Esophagus squamous epithelium (tissue), 4 donors: ENCODE data around the gene MAP4K1.
A peak's percentile ranks its signal among the peaks of the same experiment; 100 is the strongest.

Experiments
- CTCF ChIP-seq, 6 experiments: fragments of 450-650 bp in 4 of 6; fragments of 200-600 bp in 2 of 6; sonication (generic) in 2 of 6; IDR thresholded peaks; one replicate each; pipeline ENCODE4 v1.5.1; 2016 to 2019; ENCODE audit warnings: antibody characterized with exemption in 6 of 6, mild to moderate bottlenecking in 4 of 6, moderate library complexity in 4 of 6
- POLR2A ChIP-seq, 4 donors: fragments of 450-650 bp; IDR thresholded peaks; one replicate each; pipeline ENCODE4 v1.6.1; 2017; ENCODE audit warnings: antibody characterized with exemption in 4 of 4, mild to moderate bottlenecking in 4 of 4, moderate library complexity in 3 of 4

DNA sequence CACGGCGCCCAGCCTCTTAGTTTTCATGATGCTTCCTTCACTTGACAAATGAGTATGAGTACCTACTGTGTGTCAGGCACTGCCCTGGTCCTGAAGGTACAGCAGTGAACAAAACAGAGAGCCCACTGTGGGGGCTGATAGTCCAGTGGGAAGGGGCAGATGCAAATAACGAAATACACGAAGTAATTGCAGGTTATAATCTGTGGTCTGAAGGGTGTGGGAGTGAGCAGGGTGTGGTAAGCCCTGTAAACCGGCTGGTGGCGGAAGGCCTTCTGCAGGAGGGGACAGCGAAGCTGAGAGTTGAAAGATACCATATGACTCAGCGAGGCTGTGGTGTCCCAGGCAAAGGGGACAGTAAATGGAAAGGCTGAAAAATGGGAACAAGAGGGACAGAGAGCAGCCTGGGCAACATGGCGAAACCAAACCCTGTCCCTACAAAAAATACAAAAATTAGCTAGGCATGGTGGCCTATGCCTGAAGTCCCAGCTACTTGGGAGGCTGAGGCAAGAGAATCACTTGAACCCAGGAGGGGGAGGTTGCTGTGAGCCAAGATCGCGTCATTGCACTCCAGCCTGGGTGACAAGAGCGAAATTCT, 60.5 kb downstream of the MAP4K1 start:
- TF ChIP-seq CTCF (IDR thresholded peaks at IDR 0.05) (peak in 1 of 6 experiments; percentile 26), POLR2A (IDR thresholded peaks at IDR 0.05) (no peak)
